PC-3 (cell line): ENCODE measurements around the gene PAM16.

Source experiments
- CTCF ChIP-seq: fragments of 300-600 bp; sonication (generic); conservative IDR thresholded peaks from 2 replicates; pipeline ENCODE4 v1.5.1; 2017; ENCODE audit warnings: antibody characterized with exemption, low read depth, mild to moderate bottlenecking, low read length
- EZH2 ChIP-seq: fragments of 300-600 bp; sonication (generic); IDR thresholded peaks from one replicate; pipeline ENCODE4 v1.6.1; 2017; ENCODE audit warnings: antibody characterized with exemption, mild to moderate bottlenecking, low read length; ENCODE audit not compliant: unreplicated experiment
- EZH2phosphoT487 ChIP-seq: fragments of 300-600 bp; sonication (generic); IDR thresholded peaks from 2 replicates; pipeline ENCODE4 v1.6.1; 2018; ENCODE audit warnings: mild to moderate bottlenecking, antibody characterized with exemption, low read length, borderline replicate concordance

- no peak for TF ChIP-seq CTCF
- no peak for TF ChIP-seq EZH2
- no peak for TF ChIP-seq EZH2phosphoT487
Observed at GRCh38 chr16:4373356-4373908, 22.3 kb upstream of the PAM16 start.
